Measurements from ENCODE around the gene SH2D1A. TPM values are rescaled to one million over a fixed set of nuclear protein-coding genes. Genes with fewer than 3 reads are reported as not detected.
"Not testable (repeated sequence)": the region's sequence is repeated elsewhere in the genome, so short reads cannot be mapped to it uniquely, and the experiment has no call there.

SH2D1A gene
- not detected in 2 replicates for total RNA-seq

DNA sequence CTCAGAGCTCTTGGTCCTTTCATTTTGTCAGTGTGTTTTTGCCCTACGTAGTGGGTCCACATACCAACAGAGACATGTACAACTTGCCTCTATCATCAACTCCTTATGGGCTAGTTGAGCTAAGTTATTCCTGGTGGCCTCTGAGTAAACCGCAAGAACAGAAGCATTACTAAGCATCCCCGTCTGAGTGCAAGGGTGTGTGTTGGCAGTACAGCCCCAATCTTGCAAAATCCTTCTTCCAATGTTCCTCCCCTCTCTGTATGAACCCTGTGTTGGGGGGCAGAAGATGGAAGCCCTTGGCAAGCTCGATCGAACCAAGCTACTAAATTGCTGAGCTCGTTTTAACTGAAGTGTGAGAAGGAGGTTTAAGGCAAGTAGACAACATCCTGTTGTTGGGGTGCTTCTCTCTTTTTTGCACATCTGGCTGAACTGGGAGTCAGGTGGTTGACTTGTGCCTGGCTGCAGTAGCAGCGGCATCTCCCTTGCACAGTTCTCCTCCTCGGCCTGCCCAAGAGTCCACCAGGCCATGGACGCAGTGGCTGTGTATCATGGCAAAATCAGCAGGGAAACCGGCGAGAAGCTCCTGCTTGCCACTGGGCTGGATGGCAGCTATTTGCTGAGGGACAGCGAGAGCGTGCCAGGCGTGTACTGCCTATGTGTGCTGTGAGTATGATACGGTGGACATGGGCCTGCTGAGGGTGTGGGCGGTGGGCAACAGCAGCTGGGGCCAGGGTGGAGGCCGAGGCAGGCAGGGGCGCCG lies at the start of gene SH2D1A:
Gene SH2D1A, plus strand, starts transcription at position 447 of the 760 bp plus-strand sequence. Its CDS starts 80 bp downstream, at position 527.
- no peak for DNase-seq

DNA sequence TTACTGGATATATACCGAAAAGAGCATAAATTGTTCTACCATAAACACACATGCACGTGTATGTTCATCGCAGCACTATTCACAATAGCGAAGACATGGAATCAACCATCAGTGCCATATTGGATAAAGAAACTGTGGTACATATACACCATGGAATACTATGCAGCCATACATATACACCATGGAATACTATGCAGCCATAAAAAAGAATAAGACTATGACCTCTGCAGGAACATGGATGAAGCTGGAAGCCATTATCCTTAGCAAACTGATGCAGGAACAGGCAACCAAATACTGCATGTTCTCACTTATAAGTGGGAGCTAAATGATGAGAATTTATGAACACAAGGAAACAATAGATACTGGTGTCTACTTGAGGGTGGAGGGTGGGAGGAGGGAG lies 47.0 kb upstream of the SH2D1A start:
- not testable (repeated sequence) for DNase-seq

DNA sequence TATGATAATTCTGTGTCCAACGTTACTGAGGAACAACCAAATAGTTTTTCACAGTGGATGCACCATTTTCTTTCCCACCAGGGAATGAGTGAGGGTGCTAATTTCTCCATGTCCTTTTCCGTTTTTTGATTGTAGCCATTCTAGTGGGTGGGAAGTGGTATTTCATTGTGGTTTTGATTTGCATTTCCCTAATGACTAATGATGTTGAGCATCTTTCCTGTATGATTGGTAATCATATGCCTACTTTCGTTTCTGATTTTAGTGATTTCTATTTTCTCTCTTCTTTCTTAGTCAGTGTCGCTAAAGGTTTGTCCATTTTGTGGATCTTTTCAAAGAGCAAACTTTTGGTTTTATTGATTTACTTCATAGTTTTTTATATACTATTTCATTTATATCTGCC lies 46.0 kb upstream of the SH2D1A start:
- no peak for DNase-seq

DNA sequence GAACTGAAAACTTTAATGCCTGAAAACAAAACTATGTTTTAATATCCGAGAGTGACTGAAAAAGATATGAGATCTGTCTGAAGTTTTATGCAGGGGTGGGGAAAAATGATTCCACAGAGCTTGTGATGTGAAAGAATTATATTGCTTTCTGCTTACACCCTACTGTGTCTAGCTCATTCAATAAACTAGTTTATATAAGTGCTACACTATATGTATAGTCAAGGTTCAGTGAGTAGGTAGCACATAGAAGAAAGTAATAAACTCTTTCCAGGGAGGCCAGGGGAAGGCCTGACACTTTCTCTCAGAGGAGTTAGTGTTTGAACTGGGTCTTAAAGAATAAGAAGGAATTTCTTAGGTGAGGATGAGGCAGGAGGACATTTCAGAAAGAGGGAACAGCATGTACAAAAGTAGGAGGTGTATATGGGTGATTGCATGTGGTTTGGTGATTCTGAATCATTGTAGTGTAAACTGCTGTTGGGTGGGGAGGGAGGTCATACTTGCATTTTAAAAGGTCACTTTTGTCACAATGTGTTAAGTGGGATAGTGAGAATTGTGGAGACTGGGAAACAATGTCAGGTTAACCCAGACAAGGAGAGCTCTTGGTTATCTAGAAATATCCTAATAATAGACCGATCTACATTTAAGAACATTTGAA lies 39.0 kb upstream of the SH2D1A start:
- DNase-seq: no peak

DNA sequence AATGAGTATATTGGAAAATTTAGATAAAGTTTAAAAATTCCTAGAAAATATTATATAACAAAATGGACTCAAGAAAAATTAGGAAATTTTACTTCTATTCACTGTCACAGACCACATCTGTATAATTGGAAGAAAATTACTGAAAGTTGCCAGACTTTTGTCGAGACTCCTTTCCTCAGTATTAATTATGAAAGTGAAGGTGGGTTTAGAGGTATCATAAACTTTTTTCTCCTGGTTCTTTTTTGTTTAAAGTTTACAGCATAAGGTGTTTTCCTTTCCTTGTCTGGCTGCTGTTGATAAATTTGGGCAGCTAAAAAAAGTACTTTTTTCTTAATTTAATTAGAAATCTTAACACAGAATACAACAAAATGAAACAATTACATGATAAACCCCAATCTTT lies 20.6 kb upstream of the SH2D1A start:
- DNase-seq: no peak

DNA sequence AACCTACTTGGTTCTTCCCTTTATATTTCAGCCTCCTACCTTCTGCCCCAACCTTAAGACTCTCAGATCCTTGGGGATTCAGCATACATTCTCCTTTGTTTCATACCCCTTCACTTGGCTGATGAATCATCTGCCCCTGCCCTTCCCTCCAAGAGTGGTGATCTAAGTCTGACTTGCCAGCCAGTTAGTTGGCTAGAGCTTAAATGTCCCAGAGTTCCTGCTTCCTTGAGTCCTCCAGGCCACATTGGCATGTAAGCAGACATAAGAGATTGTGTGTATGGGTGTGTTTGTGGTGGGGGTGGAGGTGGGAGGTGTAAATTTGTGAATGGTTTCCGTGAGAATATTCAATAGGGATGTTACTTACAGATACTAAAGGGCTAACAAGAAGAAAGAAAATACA lies 17.6 kb upstream of the SH2D1A start:
- no peak for DNase-seq

DNA sequence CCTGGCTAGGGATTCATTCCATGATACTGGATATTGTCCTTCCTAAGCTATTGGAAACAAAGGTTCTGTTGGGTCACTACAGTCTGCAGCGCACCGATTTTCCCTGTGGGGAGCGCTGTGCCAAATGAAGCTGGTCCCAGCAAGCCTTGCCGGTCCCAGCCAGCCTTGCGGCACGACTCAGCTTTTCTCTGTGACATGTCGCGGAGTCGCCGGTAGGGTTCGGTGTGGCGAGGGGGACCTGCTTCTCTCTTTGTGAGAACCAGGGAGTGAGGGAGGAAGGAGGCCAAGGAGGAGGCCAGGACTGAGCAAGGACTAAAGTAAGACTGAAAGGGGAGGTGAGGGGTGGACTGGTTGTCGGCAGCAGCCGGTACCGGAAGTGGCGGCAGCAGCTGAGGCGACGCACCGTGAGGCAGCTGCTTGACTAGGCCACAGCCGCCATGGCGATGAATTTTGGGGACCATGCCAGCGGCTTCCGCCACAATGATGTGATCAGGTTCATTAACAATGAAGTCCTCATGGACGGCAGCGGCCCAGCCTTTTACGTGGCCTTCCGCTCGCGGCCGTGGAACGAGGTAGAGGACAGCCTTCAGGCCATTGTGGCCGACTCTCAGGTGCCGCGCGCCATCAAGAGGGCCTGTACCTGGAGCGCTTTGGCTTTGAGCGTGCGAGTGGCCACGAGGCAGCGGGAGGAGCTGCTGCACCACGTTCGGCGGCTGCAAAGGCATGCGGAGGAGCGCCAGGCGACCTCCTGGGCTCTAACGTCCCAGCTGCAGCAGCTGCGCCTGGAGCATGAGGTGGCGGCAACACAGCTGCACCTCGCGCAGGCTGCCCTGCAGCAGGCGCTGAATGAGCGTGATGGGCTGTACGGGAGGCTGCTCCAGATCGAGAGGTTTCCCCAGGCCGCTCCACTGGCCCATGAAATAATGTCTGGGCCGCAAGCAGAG lies 13.6 kb upstream of the SH2D1A start, which contains the start of gene TEX13D:
Gene TEX13D, plus strand, starts transcription at position 180 of the 944 bp plus-strand sequence. Its CDS starts 258 bp downstream, at position 438.
- no peak for DNase-seq

DNA sequence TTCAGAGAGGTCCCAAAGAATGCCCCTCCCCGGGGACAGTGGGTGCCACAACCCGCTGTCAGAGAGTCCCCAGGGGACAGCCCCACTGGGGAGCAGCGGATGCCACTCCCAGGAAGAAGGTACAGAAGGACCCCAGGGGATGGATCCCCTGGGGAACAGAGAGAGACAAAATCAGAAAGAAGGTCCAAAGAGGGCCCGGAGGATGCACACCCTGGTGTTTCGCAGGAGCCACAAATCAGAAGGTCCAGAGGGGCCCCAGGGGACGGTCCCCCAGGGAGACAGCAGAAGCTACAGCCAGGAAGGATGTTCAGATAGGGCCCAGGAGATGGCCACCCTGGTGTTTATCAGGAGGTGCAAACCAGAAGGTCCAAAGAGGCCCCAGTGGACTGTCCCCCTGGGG lies 12.5 kb upstream of the SH2D1A start:
- no peak for DNase-seq

DNA sequence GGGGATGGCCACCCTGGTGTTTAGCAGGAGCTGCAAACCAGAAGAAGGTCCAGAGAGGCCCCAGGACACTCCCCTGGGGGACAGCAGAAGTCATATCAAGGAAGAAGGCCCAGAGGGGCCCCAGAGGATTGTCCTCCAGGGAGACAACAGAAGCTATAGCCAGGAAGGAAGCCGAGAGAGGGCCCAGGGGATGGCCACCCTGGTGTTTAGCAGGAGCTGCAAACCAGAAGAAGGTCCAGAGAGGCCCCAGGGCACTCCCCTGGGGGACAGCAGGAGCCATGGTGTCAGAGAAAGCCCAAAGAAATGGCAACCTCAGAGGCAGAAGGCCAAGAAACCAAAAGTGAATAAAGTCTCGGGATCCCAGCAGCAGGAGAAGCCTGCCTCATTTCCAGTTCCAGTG lies 11.8 kb upstream of the SH2D1A start:
- DNase-seq: not testable (repeated sequence)

DNA sequence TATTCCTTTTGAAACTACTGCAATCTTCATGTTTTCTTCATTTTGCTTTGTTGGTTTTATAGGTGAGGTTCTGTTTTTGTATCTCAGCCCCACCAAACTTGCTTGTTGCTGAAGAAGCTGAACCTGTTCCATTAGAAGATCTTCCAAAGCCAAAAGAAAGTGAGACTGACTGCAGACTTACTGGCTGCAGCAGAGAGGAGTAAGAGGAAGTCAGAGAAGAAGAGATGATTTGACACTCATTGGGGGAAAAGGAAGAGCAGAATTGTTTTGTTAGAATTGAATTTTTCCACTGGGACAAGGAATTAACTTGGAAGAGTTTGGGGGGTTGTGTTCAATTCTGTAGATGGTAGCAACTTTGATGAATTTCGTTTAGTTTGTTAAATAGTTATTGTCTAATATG lies 10.8 kb upstream of the SH2D1A start:
- DNase-seq: no peak

DNA sequence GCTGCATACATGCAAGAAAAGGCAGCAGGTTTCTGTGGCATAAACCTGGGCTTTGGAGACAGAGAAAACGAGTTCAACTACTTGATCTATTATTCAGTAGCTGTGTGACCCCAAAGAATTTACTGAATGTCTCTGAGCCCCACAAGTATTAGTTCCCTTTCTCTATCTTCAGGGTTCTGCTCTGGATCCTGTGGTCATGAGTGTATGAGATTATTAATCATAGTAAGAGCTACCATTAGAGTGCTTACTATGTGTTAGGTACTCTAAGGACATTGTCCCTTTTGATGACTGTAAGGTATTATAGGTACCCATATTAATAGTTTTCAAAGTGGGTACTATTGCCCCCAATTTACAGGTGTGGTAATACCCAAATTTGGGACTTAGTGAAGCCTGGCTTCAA lies 8.4 kb upstream of the SH2D1A start:
- no peak for DNase-seq

DNA sequence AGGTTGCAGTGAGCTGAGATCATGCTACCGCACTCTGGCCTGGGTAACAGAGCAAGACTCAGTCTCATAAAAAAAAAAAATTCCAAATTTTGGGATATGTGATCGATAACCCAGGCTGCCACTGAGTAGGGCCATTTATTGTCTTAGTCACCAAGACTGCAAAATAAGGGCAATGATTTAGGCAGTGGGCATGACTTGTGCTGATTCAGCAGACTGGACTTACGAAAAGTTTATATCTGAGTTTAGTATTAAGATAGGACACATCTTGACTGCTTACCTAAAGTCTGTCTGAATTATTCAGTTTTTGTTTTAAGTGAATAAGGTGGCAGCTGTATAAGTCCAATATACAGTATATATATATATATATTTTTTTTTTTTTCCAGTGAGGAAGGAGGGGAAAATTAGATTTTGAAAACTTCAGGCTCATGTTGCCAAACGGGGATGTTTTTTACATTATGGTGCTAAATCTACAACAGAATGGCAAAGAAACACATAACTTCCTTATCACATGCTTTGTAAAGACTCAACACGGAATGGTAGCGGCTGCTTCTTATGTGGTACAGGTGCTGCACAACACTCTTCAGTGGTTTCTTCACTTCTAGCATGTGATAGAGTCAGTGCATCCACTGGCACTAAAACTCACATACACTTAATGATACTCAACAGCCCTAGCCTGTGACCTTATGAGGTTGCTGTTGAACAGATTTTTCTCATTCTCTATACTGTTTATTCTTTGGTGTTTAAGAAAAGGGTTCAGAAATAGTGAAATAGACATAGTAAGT lies 7.4 kb upstream of the SH2D1A start:
- DNase-seq: no peak

DNA sequence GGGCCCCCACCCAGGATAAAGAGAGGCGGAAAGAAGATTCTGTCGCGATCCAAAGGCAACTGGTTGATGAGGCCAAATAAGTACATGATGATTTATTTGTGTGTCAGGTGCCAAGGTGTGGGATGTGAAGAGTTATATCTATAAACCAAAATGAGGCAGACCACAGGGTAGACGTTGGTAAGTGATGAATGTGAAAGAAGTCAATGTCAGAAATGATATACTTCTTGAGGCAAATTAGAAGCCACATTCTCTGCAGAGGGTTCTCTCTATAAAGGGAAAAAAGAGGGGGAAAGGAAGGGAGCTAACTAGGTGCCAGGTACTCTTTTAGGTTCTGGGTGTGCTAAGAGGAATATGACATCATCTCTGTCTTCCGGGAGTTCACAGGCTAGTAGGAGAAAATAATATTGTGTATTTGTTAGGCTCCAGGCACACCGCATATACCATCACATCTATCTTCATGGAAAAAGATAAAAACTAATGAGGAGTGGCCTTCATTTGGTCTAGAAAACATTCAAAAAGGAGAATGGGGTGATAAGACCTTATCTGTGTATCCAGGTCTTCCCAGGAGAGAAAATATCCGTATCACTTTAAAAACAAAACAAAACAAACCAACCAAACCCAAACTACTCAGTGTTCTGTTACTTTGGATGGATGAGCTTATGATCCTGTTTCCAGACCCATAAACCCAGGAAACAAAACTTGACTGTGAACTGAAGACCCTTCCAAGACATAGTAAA lies 4.8 kb upstream of the SH2D1A start:
- DNase-seq: no peak

DNA sequence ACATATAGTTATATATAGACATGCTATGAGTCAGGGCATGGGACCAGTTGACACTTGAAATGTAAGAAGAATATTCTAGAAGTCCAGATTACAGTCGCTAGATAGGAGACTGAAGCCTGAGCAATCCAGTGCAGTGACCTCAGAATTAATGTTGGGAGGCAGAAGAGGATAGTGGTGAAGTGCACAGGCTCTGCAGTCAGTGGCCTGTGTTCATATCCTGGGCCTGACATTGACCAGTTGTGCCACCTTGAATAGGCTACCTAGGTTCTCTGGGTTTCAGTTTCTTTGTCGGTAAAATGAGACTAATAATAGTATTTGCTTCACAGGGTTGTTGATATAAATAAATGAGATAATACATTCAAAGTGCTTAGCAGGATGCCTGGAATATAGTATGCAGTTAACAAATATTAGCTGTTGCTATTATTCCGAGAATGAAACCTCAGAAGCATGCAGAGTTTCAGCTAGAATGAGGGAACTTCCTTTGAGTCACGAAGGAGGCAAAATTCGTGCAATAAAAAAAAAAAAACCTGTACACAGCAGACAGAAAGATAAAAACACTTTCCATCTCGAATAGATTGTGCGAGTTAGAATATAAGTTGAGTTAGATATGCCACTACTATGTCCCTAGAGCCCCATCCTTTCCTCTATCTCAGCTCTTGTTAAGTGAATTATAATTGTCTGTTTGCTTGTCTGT lies 4.0 kb upstream of the SH2D1A start:
- DNase-seq: no peak

DNA sequence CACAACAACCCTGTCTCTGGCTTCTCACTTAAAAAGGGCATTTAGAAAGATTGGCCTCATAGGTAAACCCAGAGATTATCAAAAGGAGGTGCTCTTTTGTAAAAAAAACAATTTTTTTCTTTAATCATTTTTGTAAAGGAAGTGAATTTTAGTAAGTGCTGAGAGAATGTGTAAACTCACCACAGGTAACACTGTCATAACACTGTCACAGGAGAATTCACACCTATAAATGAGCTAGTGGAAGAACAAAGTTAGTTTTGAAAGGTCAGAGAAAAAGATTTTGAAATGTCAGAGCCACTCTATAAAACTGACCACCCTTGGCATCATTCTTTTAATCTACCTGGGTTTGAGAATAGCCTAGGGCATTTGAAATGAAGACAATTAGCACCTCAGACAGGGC lies 3.3 kb upstream of the SH2D1A start:
- no peak for DNase-seq

DNA sequence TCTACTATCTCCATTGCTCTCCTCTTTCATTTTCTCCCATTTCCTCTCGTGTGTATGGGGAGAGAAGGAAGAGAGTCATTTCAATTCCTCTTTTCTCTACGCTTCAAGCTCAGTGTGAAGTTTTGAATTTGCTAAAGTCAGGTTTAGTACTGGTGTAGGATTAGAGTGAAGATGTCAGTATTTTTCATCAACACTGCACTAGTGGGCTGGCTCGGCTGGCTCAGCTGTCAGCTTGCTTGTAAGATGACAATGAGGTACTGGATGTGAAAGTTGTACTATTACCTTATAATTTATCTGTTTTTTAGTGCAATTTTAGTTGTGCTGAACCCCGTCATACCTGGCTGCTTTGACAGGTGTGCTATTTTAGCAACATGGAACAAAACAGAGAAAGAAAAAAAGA lies 2.1 kb upstream of the SH2D1A start:
- DNase-seq: no peak

DNA sequence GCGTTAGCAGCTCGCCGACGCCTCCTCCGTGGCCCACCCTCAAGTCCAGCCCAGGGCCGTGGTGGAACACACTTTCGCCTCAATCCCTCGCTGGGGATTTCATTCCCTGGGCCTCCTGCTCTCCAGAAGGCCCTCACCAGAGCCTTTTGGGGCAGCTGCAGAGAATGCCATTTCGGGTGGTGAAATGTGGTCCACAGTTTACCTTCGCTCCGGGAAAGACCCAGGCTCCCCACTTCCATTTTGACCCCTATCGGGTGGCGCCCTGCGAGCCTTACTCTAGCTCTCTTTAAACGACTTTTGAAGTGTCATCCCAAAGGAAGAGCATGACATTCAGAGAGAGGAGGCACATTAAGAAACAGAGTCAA lies 496 bp downstream of the SH2D1A start:
- DNase-seq: no peak

DNA sequence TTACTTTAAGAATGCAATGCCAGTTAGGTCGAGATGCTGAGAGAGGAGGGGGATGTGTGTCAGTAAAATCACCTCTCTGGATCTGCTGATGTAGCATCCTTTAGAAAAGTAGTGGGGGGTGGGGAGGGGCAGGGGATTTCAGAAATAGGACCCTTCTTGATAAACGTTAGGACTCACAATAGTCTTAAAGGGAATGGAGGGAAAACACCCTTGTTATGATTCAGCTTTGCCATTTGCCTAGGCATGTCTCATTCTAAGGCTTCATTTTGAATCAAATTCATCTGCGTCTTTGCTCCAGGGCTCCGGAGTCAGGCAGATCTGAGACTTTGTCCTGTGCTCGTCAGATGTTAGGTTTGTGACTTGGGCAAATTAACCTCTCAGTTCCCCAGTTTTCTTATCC lies 879 bp downstream of the SH2D1A start:
- no peak for DNase-seq

DNA sequence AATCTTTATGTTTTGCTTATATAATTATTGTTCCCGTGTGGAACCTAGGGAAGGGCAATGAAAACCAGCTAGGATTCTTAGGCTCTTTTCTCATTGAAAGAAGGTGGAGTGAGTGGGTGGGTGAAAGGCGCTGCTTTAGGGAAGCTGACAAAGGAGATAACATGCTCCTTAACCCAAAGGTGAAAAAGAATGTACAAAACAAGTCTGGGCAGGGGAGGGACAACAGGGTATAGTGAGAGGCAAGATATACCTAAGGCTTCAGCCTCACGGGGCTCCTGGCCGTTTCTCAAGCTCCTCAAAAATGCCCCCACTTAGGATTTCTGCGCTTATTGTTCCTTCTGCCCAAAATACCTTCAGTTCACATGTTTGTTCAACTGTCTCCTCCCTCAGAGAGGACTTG lies 1.8 kb downstream of the SH2D1A start:
- no peak for DNase-seq

DNA sequence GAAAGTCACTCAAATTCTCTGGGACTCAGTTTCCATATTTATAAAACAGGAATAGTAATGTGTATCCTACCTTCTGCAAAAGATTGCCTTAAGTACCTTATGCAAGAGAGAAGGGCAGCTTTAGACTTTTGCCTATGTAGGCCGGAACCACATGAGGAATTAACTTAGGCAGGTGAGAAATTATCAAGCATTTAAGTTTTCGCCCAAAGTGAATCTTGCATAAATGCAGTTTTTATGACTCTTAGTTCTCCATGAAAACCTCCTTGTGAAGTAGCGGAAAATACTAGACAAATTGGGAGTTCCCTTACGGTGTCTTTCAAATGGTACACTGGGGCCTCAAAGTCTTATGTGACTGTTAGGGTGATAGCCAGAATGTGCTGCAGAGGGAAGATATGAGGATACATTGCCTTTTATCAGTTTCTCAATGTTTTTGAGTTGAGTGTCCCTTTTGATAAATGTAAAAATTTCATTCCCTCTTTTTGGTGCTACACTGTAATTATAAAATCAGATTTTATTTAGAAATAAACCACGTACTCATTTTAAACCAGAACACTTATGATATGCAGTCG lies 2.6 kb downstream of the SH2D1A start:
- no peak for DNase-seq

DNA sequence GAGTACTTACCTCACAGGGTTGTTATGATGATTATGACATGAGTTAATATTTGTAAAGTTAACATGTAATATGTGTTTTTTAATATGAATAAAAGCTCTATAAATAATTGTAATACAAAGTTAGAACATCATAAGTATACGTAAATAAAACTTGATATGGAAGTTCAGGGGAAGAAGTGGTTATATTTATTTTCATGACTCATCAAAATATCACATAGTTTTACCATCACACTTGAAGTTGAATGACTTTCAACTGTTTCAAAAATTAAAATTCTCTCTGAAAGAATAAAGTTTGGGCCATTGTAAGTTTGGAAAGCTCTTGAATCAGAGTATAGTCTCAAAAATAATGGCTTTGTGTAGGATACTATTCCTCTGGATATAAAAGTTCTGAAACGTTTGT lies 8.3 kb downstream of the SH2D1A start:
- DNase-seq: no peak

Data from dermis blood vessel endothelial cell (primary cell).